HCT116 (cell line): ENCODE measurements around the gene WIF1.

Experiments
- POLR2A ChIP-seq: IDR thresholded peaks from 2 replicates; pipeline ENCODE4 v1.7.0; 2011; ENCODE audit warnings: borderline replicate concordance; ENCODE audit not compliant: insufficient read depth, insufficient read length; ENCODE audit errors: extremely low read depth
- POLR2AphosphoS5 ChIP-seq: IDR thresholded peaks from 2 replicates; pipeline ENCODE4 v1.6.1; 2011; ENCODE audit warnings: mild to moderate bottlenecking, low read depth, low read length, moderate library complexity

GRCh38 chr12:65081496-65081895, 39.6 kb downstream of the WIF1 start:
- TF ChIP-seq POLR2AphosphoS5 (no peak), POLR2A (no peak)
